NCI-H1092 (cell line): Measurements from ENCODE around the gene GAGE12C.
"Not testable (repeated sequence)": the region's sequence is repeated elsewhere in the genome, so short reads cannot be mapped to it uniquely, and the experiment has no call there.

Experiments
- DNase-seq: peaks from one replicate; lab custom pipeline; 2025; lab: John Stamatoyannopoulos, UW

GAGE12C gene

GRCh38 chrX:49531877-49532276 lies at the start of gene GAGE12C:
Gene GAGE12C, plus strand, starts transcription at chrX:49532177. Its CDS starts 1,155 bp downstream, at chrX:49533332.
- DNase-seq: not testable (repeated sequence)

DNA sequence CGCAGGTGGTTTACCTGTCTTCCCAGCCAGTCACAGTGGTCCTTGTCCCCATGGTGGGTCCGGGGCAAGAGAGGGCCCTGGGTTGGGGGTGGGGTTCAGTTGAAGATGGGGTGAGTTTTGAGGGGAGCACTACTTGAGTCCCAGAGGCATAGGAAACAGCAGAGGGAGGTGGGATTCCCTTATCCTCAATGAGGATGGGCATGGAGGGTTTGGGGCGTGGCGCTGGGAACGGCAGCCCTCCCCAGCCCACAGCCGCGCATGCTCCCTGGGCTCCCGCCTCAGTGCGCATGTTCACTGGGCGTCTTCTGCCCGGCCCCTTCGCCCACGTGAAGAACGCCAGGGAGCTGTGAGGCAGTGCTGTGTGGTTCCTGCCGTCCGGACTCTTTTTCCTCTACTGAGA lies 9.5 kb downstream of the GAGE12C start, which contains the start of gene GAGE12D:
Gene GAGE12D, plus strand, starts transcription at position 301 of the 400 bp plus-strand sequence. CDS start 1,155 bp downstream, outside the sequence.
- not testable (repeated sequence) for DNase-seq

DNA sequence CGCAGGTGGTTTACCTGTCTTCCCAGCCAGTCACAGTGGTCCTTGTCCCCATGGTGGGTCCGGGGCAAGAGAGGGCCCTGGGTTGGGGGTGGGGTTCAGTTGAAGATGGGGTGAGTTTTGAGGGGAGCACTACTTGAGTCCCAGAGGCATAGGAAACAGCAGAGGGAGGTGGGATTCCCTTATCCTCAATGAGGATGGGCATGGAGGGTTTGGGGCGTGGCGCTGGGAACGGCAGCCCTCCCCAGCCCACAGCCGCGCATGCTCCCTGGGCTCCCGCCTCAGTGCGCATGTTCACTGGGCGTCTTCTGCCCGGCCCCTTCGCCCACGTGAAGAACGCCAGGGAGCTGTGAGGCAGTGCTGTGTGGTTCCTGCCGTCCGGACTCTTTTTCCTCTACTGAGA lies 19.0 kb downstream of the GAGE12C start, which contains the start of gene GAGE12E:
Gene GAGE12E, plus strand, starts transcription at position 301 of the 400 bp plus-strand sequence. CDS start 1,155 bp downstream, outside the sequence.
- not testable (repeated sequence) for DNase-seq

DNA sequence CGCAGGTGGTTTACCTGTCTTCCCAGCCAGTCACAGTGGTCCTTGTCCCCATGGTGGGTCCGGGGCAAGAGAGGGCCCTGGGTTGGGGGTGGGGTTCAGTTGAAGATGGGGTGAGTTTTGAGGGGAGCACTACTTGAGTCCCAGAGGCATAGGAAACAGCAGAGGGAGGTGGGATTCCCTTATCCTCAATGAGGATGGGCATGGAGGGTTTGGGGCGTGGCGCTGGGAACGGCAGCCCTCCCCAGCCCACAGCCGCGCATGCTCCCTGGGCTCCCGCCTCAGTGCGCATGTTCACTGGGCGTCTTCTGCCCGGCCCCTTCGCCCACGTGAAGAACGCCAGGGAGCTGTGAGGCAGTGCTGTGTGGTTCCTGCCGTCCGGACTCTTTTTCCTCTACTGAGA lies 28.6 kb downstream of the GAGE12C start, which contains the start of gene GAGE12F:
Gene GAGE12F, plus strand, starts transcription at position 301 of the 400 bp plus-strand sequence. CDS start 1,155 bp downstream, outside the sequence.
- not testable (repeated sequence) for DNase-seq

DNA sequence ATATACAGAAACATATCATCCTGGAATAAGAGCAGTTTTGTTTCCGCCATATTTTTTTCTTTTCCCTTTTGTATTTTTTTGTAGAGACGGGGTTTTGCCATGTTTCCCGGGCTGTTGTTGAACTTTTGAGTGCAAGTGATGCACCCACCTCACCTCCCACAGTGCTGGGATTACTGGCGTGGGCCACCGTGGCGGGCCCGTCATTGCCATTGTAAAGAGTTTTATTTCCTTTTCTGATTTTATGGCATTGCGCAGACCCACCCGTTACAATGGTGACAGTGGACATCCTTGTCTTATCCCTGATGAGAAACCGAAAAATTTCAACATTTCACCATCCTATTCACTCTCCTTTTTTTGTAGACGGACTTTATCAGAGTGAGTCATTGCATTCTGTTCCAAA lies 36.8 kb downstream of the GAGE12C start:
- not testable (repeated sequence) for DNase-seq

DNA sequence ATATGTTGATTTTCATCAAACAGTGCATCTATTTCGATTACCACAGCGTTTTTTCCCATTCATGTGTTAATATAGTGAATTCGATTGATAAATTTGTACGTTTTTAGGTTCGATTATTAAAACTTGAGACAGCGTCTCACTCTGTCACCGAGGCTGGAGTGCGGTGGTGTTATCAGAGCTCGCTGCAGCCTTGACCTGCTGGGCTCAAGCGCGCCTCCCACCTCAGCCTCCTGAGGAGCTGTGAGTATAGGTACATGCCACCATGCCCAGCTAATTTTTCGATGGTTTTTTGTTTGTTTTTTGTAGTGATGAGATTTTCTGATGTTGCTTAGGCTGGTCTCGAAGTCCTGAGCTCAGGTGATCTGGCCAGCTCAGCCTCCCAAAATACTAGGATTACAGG lies 37.2 kb downstream of the GAGE12C start:
- DNase-seq: not testable (repeated sequence)

GRCh38 chrX:49570100-49570499 lies 38.1 kb downstream of the GAGE12C start, which contains the start of gene GAGE12G:
Gene GAGE12G, plus strand, starts transcription at chrX:49570400. Its CDS starts 1,155 bp downstream, at chrX:49571555.
- DNase-seq: not testable (repeated sequence)

- DNase-seq: not testable (repeated sequence)
These were observed 47.7 kb downstream of the GAGE12C start, which contains the start of gene GAGE12H for GRCh38 chrX:49579649-49580048. Gene GAGE12H, plus strand, starts transcription at chrX:49579949. Its CDS starts 1,155 bp downstream, at chrX:49581104.
